Lower leg skin (tissue), 4 donors: ENCODE data around the gene MBNL2. TPM values are rescaled to one million over a fixed set of nuclear protein-coding genes. Genes with fewer than 3 reads are reported as not detected.

ENCODE experiments used
- DNase-seq, 2 donors: peaks; one replicate each; pipeline ENCODE4 v3.0.0-alpha.2; 2019; ENCODE audit warnings: low spot score in 2 of 2
- H3K4me3 ChIP-seq: fragments of 200-600 bp; sonication (generic); 2 replicates; pipeline ENCODE4 v1.5.1; 2017; ENCODE audit warnings: mild to moderate bottlenecking, low read depth; ENCODE audit not compliant: poor library complexity, severe bottlenecking
- POLR2A ChIP-seq, 2 donors: fragments of 450-650 bp; IDR thresholded peaks; one replicate each; pipeline ENCODE4 v1.6.1; 2016 to 2017; ENCODE audit warnings: antibody characterized with exemption in 2 of 2, mild to moderate bottlenecking in 1 of 2, moderate library complexity in 1 of 2
- WGBS, 2 donors: methylation state at CpG; one replicate each; pipeline ENCODE4 v1.1.5; 2018; 5-methylcytosine and 5-hydroxymethylcytosine counted together
- intact Hi-C: fragments of 100-400 bp; cut with DNase I; formaldehyde crosslinking; loops from one replicate; pipeline ENCODE4 v1.15.0; 2023; ENCODE audit warnings: low total_unique reads
- total RNA-seq, 4 donors: library from RNA; depleted of rRNA; stranded (reverse); fragments of >200 nt; gene quantifications; one replicate each; pipeline ENCODE4 v1.1.0, GENCODE V29; 2016
- TF ChIP-seq, protein P1 (sequence below), 3 donors: fragments of 450-650 bp; IDR thresholded peaks; one replicate each; pipeline ENCODE4 v1.5.1; 2016; ENCODE audit warnings: antibody characterized with exemption in 3 of 3, mild to moderate bottlenecking in 3 of 3, moderate library complexity in 2 of 3

The MBNL2 gene
- total RNA-seq, 4 donors from 2014 or later, result 37.6 to 59.5 (median 45.4) TPM

DNA sequence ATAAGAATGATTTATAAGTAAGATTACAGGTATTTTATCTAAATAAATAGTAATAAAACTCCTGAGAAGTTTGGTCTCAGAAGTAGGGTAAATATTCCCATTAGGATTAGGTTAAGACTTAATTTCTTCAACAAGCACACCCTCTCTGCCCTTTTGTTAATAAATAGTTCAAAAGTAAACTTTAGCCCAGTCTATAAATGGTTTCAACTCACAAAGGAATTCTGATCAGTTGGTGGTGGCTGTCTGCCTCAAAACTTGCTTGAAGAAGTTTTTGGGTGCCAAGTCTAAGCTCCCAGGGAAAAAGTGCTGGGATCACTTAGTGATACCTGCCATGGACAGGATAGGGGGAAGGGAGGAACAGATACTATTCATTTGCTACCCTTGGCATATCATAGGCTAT, 22.9 kb downstream of the MBNL2 start:
- H3K4me3 ChIP-seq, result no peak overlapping the region
- intact Hi-C loops, result no loop called here
- DNase-seq, result no peak
- TF ChIP-seq POLR2A (IDR thresholded peaks at IDR 0.05), result no peak
- TF ChIP-seq, protein P1, sequence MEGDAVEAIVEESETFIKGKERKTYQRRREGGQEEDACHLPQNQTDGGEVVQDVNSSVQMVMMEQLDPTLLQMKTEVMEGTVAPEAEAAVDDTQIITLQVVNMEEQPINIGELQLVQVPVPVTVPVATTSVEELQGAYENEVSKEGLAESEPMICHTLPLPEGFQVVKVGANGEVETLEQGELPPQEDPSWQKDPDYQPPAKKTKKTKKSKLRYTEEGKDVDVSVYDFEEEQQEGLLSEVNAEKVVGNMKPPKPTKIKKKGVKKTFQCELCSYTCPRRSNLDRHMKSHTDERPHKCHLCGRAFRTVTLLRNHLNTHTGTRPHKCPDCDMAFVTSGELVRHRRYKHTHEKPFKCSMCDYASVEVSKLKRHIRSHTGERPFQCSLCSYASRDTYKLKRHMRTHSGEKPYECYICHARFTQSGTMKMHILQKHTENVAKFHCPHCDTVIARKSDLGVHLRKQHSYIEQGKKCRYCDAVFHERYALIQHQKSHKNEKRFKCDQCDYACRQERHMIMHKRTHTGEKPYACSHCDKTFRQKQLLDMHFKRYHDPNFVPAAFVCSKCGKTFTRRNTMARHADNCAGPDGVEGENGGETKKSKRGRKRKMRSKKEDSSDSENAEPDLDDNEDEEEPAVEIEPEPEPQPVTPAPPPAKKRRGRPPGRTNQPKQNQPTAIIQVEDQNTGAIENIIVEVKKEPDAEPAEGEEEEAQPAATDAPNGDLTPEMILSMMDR (IDR thresholded peaks at IDR 0.05), result no peak

DNA sequence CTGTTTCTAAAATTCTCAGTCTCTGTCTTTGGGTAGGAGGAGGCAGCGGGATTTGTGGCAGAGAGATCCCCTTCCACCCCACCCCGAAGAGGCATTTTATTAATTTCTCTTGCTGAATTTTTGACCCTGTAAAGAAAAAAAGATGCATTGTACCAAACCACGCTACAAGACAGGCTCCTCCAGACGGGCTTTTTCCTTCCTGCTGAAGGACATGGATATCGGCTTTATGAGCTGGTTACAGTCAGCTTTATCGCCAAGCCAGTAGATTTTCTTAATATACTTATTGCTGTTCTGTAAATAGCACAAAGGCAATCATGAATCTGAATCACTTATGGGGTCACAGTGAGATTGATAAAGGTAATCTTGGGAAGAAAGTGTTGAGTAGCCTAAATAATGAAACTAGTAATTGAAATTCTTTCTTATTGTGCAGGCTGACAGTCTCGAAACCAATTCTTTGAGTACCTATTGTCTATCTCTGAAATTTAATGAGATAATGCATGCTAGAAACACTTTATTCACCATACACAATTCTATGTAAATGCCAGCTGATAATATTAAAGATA, 24.5 kb downstream of the MBNL2 start:
- no peak overlapping the region for H3K4me3 ChIP-seq
- 50 to 54% methylated on average over 7 of the region's 7 CpGs for WGBS, 2 donors
- no peak for DNase-seq
- intact Hi-C loops, result no loop called here
- TF ChIP-seq, protein P1 (IDR thresholded peaks at IDR 0.05), result no peak
- no peak for TF ChIP-seq POLR2A (IDR thresholded peaks at IDR 0.05)

DNA sequence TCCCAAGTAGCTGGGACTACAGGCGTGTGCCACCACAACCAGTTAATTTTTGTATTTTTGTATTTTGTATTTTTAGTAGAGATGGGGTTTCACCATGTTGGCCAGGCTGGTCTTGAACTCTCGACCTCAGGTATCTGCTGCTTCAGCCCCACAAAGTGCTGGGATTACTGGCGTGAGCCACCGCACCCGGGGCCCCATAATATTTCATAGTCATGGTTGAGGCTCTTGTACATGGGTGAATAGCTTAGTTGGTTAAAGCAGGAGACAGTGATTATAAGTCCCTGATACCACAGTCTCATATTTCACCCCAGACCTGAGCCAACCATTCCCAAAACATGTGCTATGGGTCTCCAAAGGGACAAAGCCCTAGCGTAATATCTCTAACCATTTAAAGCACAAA, 26.1 kb downstream of the MBNL2 start:
- no peak overlapping the region for H3K4me3 ChIP-seq
- WGBS, 2 donors, result 95 to 96% methylated on average over 6 of the region's 6 CpGs
- DNase-seq, result no peak
- intact Hi-C loops, result no loop called here
- TF ChIP-seq, protein P1 (IDR thresholded peaks at IDR 0.05), result no peak
- no peak for TF ChIP-seq POLR2A (IDR thresholded peaks at IDR 0.05)

DNA sequence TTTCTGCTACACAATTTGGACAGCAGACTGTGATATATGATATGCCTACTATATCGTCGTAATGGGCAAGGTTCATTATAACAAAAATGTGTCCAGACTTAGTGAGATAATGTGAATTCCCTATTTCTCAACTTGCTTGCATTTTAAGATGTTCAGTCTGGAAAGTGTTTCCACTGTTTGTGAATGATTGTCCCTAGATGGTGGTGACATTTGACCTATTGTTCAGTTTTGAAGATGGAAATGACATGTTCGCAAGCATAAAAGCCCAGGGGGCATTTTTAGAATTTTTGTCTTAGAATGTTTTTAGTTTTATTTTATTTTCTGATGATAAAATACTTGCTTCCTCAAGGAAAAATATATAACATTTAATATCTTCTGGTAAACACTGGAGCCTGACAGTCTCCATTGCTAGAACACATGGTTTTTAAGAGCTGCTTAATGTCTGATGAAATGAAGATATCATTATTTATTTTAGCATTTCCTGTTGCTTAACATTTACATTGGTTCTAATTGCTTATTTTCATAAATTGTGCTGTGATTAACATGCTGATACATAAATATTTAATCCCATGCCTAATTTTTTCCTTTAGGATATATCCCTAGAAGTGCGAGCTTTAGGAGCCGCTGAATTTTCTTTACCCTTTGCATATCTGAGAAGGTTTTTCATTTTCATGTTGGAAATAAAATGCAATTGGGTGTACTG, 27.1 kb downstream of the MBNL2 start:
- H3K4me3 ChIP-seq, result no peak overlapping the region
- no peak for TF ChIP-seq POLR2A (IDR thresholded peaks at IDR 0.05)
- TF ChIP-seq, protein P1 (IDR thresholded peaks at IDR 0.05), result no peak
- intact Hi-C loops, result no loop called here
- DNase-seq, result no peak
- WGBS, 2 donors, result 49% methylated on average over 5 of the region's 5 CpGs

DNA sequence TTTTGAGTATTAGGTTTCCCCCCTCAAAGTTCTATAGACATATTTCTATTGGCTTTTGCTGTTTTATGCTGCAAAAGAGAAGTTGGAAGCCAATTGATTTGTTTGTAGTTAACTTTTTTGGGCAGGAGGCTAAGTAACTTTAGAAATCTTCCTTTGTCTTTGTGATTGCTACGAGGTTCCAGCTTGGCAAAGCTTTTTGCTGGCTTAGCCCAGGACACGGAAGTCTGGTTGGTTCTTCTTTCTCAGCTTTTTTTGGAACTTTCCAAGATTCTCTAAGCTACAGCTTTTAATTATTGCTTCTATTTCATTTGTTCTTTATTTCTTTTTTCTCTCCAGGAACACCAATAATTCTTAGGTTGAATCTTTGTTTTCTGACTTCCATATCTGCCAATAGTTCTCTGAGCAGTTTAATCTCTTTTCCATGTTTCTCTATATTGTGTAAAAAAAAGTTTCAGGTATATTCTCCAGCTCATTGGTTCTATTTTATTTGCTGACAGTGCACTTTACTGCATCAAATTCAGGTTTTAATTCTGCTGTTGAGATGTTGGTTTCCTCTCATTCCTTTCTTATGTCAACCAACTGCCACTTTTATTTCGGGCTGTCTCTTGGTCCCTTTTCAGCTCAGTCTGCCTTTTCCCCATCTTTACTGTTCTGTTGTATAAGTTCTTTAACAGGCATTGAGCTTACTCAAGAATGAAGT, 27.8 kb downstream of the MBNL2 start:
- no peak for TF ChIP-seq POLR2A (IDR thresholded peaks at IDR 0.05)
- TF ChIP-seq, protein P1 (IDR thresholded peaks at IDR 0.05), result no peak
- H3K4me3 ChIP-seq, result no peak overlapping the region
- 30 to 32% methylated on average over 3 of the region's 3 CpGs for WGBS, 2 donors
- intact Hi-C loops, result loop anchor here (5.0 kb wide), 1 partner anchor 82 kb away; no protein-coding TSS in a partner anchor
- DNase-seq, result no peak
